GM12875 (cell line): ENCODE measurements around the gene TMC2.

ENCODE experiments used
- H3K4me3 ChIP-seq: one replicate; pipeline ENCODE4 v1.5.1; 2011; ENCODE audit warnings: low read depth, low read length, control low read depth
- TF ChIP-seq, protein P1 (sequence below): IDR thresholded peaks from 2 replicates; pipeline ENCODE4 v1.5.1; 2011; ENCODE audit warnings: low read depth, mild to moderate bottlenecking, control low read depth, inconsistent platforms, low read length, moderate library complexity, borderline replicate concordance; ENCODE audit not compliant: insufficient read depth

The TMC2 gene

DNA sequence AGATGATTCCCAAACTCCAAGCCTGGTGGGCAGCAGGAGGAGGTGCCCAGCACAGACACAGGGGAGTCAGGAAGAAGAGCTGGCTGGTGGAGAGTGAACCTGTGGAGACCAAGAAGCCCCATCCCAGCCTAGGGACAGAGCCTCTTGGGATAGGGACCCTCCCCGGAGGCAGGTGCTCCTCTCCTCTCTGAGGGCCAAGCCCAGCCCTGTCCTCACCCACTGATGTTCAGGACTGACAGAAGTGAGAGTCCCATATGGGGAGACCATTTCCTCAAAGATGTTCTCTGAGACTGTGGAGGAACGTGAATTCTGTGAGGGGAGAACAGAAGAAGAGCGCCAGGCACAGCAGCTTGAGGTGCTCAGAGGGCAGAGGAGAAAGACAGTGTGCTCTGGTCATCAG is 153.8 kb downstream of the TMC2 start:
- no peak overlapping the region for H3K4me3 ChIP-seq
- TF ChIP-seq, protein P1, sequence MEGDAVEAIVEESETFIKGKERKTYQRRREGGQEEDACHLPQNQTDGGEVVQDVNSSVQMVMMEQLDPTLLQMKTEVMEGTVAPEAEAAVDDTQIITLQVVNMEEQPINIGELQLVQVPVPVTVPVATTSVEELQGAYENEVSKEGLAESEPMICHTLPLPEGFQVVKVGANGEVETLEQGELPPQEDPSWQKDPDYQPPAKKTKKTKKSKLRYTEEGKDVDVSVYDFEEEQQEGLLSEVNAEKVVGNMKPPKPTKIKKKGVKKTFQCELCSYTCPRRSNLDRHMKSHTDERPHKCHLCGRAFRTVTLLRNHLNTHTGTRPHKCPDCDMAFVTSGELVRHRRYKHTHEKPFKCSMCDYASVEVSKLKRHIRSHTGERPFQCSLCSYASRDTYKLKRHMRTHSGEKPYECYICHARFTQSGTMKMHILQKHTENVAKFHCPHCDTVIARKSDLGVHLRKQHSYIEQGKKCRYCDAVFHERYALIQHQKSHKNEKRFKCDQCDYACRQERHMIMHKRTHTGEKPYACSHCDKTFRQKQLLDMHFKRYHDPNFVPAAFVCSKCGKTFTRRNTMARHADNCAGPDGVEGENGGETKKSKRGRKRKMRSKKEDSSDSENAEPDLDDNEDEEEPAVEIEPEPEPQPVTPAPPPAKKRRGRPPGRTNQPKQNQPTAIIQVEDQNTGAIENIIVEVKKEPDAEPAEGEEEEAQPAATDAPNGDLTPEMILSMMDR = no peak

DNA sequence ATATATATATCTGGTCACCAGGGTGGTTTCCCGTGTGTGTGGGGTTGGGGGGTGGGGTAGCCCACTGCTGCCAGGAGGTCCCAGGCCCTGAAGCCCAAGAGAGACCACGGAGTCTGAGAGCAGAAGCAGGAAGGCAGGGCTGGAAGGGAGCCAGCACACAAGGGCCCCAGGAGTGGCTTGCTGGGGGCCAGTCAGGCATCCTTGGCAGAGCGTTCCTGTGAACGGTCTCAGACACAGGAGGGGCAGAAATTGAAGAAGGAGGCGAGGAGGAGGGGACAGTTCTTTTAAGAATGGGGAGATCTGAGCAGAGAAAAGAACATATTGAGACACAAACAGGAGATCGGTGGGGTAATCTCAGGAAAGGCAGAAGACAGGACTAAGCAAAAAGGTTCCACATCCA is 154.3 kb downstream of the TMC2 start:
- no peak overlapping the region for H3K4me3 ChIP-seq
- TF ChIP-seq, protein P1 = no peak

DNA sequence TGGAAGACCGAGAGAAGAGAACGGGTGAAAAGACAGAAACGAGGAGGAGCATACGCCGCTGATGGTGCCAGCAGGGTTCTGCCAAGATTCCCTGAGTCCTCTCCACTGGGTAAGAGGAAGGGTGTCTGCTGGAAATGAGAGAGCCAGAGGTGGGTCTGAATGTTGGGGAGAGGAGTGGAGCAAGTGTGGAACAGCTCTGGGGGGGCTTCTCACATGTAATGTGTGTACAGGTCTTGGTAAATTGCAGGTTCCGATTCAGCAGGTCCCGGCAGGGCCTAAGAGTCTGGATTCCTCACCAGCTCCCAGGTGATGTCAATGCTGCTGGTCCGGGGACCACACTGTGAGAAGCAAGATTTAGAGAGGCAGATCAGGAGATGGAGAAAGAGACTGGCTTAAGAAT is 154.8 kb downstream of the TMC2 start:
- TF ChIP-seq, protein P1 = no peak

More for the DNA sequence above, 154.8 kb downstream of the TMC2 start:
- no peak overlapping the region for H3K4me3 ChIP-seq
